Suprapubic skin (tissue), 4 donors: ENCODE results near the gene SMAP2.

ENCODE experiments used
- EP300 ChIP-seq: sonication (generic); formaldehyde crosslinking; IDR thresholded peaks from one replicate; pipeline ENCODE4 v1.6.1; 2017; ENCODE audit warnings: antibody characterized with exemption
- POLR2A ChIP-seq, 2 donors: fragments of 450-650 bp; IDR thresholded peaks; one replicate each; pipeline ENCODE4 v1.6.1; 2017; ENCODE audit warnings: antibody characterized with exemption in 2 of 2, mild to moderate bottlenecking in 2 of 2, moderate library complexity in 2 of 2
- POLR2AphosphoS5 ChIP-seq, 3 donors: sonication (generic); formaldehyde crosslinking; IDR thresholded peaks; one replicate each; pipeline ENCODE4 v1.6.1; 2017; ENCODE audit warnings: antibody characterized with exemption in 3 of 3
- TF ChIP-seq, protein P1 (sequence below), 2 donors: fragments of 200-600 bp in 1 of 2; fragments of 450-650 bp in 1 of 2; sonication (generic) in 1 of 2; IDR thresholded peaks; one replicate each; pipeline ENCODE4 v1.5.1; 2016 to 2019; ENCODE audit warnings: antibody characterized with exemption in 2 of 2, mild to moderate bottlenecking in 1 of 2, moderate library complexity in 1 of 2

- TF ChIP-seq, protein P1, sequence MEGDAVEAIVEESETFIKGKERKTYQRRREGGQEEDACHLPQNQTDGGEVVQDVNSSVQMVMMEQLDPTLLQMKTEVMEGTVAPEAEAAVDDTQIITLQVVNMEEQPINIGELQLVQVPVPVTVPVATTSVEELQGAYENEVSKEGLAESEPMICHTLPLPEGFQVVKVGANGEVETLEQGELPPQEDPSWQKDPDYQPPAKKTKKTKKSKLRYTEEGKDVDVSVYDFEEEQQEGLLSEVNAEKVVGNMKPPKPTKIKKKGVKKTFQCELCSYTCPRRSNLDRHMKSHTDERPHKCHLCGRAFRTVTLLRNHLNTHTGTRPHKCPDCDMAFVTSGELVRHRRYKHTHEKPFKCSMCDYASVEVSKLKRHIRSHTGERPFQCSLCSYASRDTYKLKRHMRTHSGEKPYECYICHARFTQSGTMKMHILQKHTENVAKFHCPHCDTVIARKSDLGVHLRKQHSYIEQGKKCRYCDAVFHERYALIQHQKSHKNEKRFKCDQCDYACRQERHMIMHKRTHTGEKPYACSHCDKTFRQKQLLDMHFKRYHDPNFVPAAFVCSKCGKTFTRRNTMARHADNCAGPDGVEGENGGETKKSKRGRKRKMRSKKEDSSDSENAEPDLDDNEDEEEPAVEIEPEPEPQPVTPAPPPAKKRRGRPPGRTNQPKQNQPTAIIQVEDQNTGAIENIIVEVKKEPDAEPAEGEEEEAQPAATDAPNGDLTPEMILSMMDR (IDR thresholded peaks at IDR 0.05), result no peak
- TF ChIP-seq POLR2A (IDR thresholded peaks at IDR 0.05), result no peak
- TF ChIP-seq EP300, result no peak
- no peak for TF ChIP-seq POLR2AphosphoS5 (IDR thresholded peaks at IDR 0.05)
Measured at GRCh38 chr1:40435471-40435870, 61.9 kb downstream of the SMAP2 start.
